ENCODE measurements around the gene KRT20. TPM values are rescaled to one million over a fixed set of nuclear protein-coding genes. Genes with fewer than 3 reads are reported as not detected.

KRT20 gene
- total and polyA plus RNA-seq, 9 of the 15 experiments (the other 6 are each of a cell fraction or from before 2014, with no cell fraction given): 0.44 TPM; not detected in 8

GRCh38 chr17:40895106-40895730 lies 10.2 kb upstream of the KRT20 start:
- Histone ChIP-seq H3K4me1 (replicated peaks in 1 of 2; ENCODE audit: control insufficient read depth in 2 of 2, insufficient read depth in 2 of 2, low read length in 2 of 2) (no peaks in the 10 kb centered on the region), H3K36me3 (ENCODE audit: control insufficient read depth, insufficient read depth, low read length) (no peaks in the 10 kb centered on the region), H3K9me3 (replicated peaks; ENCODE audit: control insufficient read depth, insufficient read depth, low read depth, low read length) (no peaks in the 10 kb centered on the region), H3K79me2 (ENCODE audit: control insufficient read depth, insufficient read depth, low read length) (no peaks in the 10 kb centered on the region), H4K20me1 (replicated peaks; ENCODE audit: control insufficient read depth, insufficient read depth, low read length) (no peaks in the 10 kb centered on the region), H3K9me1 (ENCODE audit: control insufficient read depth, insufficient read depth, low read length) (no peaks in the 10 kb centered on the region), H3K4me2 (ENCODE audit: insufficient read depth, low read length) (no peak overlapping the region), H2AFZ (ENCODE audit: low read depth, low read length) (no peak overlapping the region), H3K9ac (ENCODE audit: insufficient read depth in 1 of 2, low read depth in 2 of 2, low read length in 2 of 2) (no peak overlapping the region), H3K27ac (ENCODE audit: extremely low read depth, low read depth, low read length) (no peak overlapping the region), H3K27me3 (ENCODE audit: control insufficient read depth in 2 of 2, insufficient read depth in 2 of 2, low read length in 2 of 2) (peaks cover 21 to 41% of the 10 kb centered on the region in 2 experiments), H3K4me3 (no peak overlapping the region)
- ChIA-PET CTCF (ENCODE audit: low intra/inter-chr PET ratio) (no interaction called here), POLR2A (interaction anchor here (0.7 kb wide), 3 partner anchors 11 to 635 kb away, joined by 3 to 4 read pairs (median 3); no protein-coding TSS in a partner anchor)
- WGBS (ENCODE audit: insufficient coverage, low coverage, missing lambda C conversion rate): 29% methylated on average over 9 of the region's 9 CpGs
- no peak for ATAC-seq
- DNase-seq (ENCODE audit: extremely low read depth in 1 of 4, low spot score in 3 of 4): no peak
- FAIRE-seq: no peak
- in situ Hi-C loops (cut with MboI) (no loop called here), intact Hi-C loops (cut with micrococcal nuclease) (no loop called here)
- BruUV-seq (replicated peaks): no TSS peak
- TF ChIP-seq PCBP2 (IDR thresholded peaks at IDR 0.05; ENCODE audit: low read depth, low read length, poor library complexity, severe bottlenecking) (no peak), BCOR (IDR thresholded peaks at IDR 0.05) (no peak), ZMIZ1 (IDR thresholded peaks at IDR 0.05; ENCODE audit: low read depth in 2 of 2, low read length in 2 of 2) (no peak), POLR2B (IDR thresholded peaks at IDR 0.05; ENCODE audit: low read depth, partially characterized antibody) (no peak), TRIM28 (IDR thresholded peaks at IDR 0.05) (no peak), TFE3 (CRISPR knock-in tag; IDR thresholded peaks at IDR 0.05) (no peak), BRCA1 (IDR thresholded peaks at IDR 0.05) (no peak), BRCA1 (CRISPR knock-in tag; IDR thresholded peaks at IDR 0.05) (no peak), FIP1L1 (IDR thresholded peaks at IDR 0.05; ENCODE audit: low read depth, low read length, poor library complexity, severe bottlenecking) (no peak), ZBTB12 (CRISPR knock-in tag; IDR thresholded peaks at IDR 0.05) (no peak), TRIM24 (IDR thresholded peaks at IDR 0.05) (no peak), ZNF77 (CRISPR knock-in tag; IDR thresholded peaks at IDR 0.05) (no peak), ZNF639 (CRISPR knock-in tag; conservative IDR thresholded peaks at IDR 0.05 in 1 of 2, IDR thresholded peaks at IDR 0.05 in 1 of 2) (no peak), MBD2 (IDR thresholded peaks at IDR 0.05; ENCODE audit: borderline replicate concordance, low read depth) (no peak), KAT7 (CRISPR knock-in tag; IDR thresholded peaks at IDR 0.05; ENCODE audit: borderline replicate concordance) (no peak), LEF1 (IDR thresholded peaks at IDR 0.05) (no peak)
